A673 (cell line): Measurements from ENCODE around the gene IGFL3. TPM values are rescaled to one million over a fixed set of nuclear protein-coding genes. Genes with fewer than 3 reads are reported as not detected.
"Not testable (repeated sequence)": the region's sequence is repeated elsewhere in the genome, so short reads cannot be mapped to it uniquely, and the experiment has no call there.

ENCODE experiments used
- BruUV-seq: library from RNA; stranded (reverse); fragments of 400-500 nt; replicated peaks from 2 replicates; lab custom pipeline; 2021; lab: Mats Ljungman, UMichigan
- CTCF ChIA-PET: fragments of 300-600 bp; sonication (Branson Sonifier 250); formaldehyde crosslinking; loops from one replicate; lab custom pipeline; 2022; ENCODE audit warnings: antibody characterized with exemption; lab: Charles Lee
- POLR2A ChIA-PET: fragments of 300-600 bp; sonication (Branson Sonifier 250); formaldehyde crosslinking; loops from one replicate; lab custom pipeline; 2022; ENCODE audit warnings: antibody characterized with exemption; ENCODE audit not compliant: low non-redundant PET; lab: Charles Lee
- DNase-seq: peaks from one replicate; pipeline ENCODE4 v3.0.0-alpha.2; 2015; ENCODE audit warnings: low spot score
- H3K27ac ChIP-seq: fragments of 200-600 bp; sonication (generic); 2 replicates; pipeline ENCODE4 v1.5.1; 2016; ENCODE audit warnings: mixed run types, low read depth, mild to moderate bottlenecking, mixed read lengths, antibody characterized with exemption, low read length; ENCODE audit not compliant: poor library complexity, severe bottlenecking
- H3K27me3 ChIP-seq: fragments of 200-600 bp; sonication (generic); replicated peaks from 2 replicates; pipeline ENCODE4 v1.6.1; 2017; ENCODE audit warnings: mixed run types, low read depth, mild to moderate bottlenecking, mixed read lengths, antibody characterized with exemption, low read length; ENCODE audit not compliant: insufficient read depth, poor library complexity
- H3K36me3 ChIP-seq: fragments of 200-600 bp; sonication (generic); 2 replicates; pipeline ENCODE4 v1.6.1; 2016; ENCODE audit warnings: mixed run types, mild to moderate bottlenecking, mixed read lengths, antibody characterized with exemption, low read length; ENCODE audit not compliant: insufficient read depth, poor library complexity, severe bottlenecking
- H3K4me1 ChIP-seq: fragments of 200-600 bp; sonication (generic); 2 replicates; pipeline ENCODE4 v1.6.1; 2017; ENCODE audit warnings: mixed run types, mild to moderate bottlenecking, mixed read lengths, antibody characterized with exemption, low read length; ENCODE audit not compliant: insufficient read depth, poor library complexity, severe bottlenecking
- H3K4me3 ChIP-seq: fragments of 200-600 bp; sonication (generic); 2 replicates; pipeline ENCODE4 v1.5.1; 2016; ENCODE audit warnings: low read depth, mixed run types, mild to moderate bottlenecking, mixed read lengths, low read length; ENCODE audit not compliant: poor library complexity, severe bottlenecking
- H3K9me3 ChIP-seq: fragments of 200-600 bp; sonication (generic); 2 replicates; pipeline ENCODE4 v1.6.1; 2016; ENCODE audit warnings: mixed run types, low read depth, mild to moderate bottlenecking, mixed read lengths, antibody characterized with exemption, low read length; ENCODE audit not compliant: poor library complexity, severe bottlenecking
- EZH2 ChIP-seq: fragments of 200-600 bp; sonication (generic); IDR thresholded peaks from 2 replicates; pipeline ENCODE4 v1.6.1; 2017; ENCODE audit warnings: borderline replicate concordance, low read depth, mild to moderate bottlenecking, mixed read lengths, antibody characterized with exemption, low read length; ENCODE audit not compliant: poor library complexity, severe bottlenecking
- intact Hi-C: fragments of 100-400 bp; cut with micrococcal nuclease; formaldehyde crosslinking; loops from one replicate; pipeline ENCODE4 v1.10.0; 2022; ENCODE audit not compliant: unreplicated experiment
- total RNA-seq: library from RNA; stranded (reverse); gene quantifications from 2 replicates; pipeline ENCODE4 v1.2.3, GENCODE V29; 2021
- TF ChIP-seq, protein P1 (sequence below): fragments of 300-800, 200-600 bp; sonication (generic); conservative IDR thresholded peaks from 2 replicates; pipeline ENCODE4 v1.5.1; 2017; ENCODE audit warnings: low read depth, mild to moderate bottlenecking, antibody characterized with exemption, low read length, moderate library complexity, mixed read lengths

The IGFL3 gene
- total RNA-seq, 1 experiment from 2014 or later = not detected

- H3K27ac ChIP-seq = no peak overlapping the region
- H3K4me1 ChIP-seq = no peaks in the 10 kb centered on the region
- POLR2A ChIA-PET = no interaction called here
- DNase-seq = no peak
- no peak overlapping the region for H3K4me3 ChIP-seq
- TF ChIP-seq EZH2 = no peak
- TF ChIP-seq, protein P1, sequence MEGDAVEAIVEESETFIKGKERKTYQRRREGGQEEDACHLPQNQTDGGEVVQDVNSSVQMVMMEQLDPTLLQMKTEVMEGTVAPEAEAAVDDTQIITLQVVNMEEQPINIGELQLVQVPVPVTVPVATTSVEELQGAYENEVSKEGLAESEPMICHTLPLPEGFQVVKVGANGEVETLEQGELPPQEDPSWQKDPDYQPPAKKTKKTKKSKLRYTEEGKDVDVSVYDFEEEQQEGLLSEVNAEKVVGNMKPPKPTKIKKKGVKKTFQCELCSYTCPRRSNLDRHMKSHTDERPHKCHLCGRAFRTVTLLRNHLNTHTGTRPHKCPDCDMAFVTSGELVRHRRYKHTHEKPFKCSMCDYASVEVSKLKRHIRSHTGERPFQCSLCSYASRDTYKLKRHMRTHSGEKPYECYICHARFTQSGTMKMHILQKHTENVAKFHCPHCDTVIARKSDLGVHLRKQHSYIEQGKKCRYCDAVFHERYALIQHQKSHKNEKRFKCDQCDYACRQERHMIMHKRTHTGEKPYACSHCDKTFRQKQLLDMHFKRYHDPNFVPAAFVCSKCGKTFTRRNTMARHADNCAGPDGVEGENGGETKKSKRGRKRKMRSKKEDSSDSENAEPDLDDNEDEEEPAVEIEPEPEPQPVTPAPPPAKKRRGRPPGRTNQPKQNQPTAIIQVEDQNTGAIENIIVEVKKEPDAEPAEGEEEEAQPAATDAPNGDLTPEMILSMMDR = no peak
- BruUV-seq = no TSS peak
- H3K27me3 ChIP-seq = peaks cover 3% of the 10 kb centered on the region
- H3K36me3 ChIP-seq = no peaks in the 10 kb centered on the region
- intact Hi-C loops = no loop called here
- CTCF ChIA-PET = no interaction called here
- H3K9me3 ChIP-seq = no peaks in the 10 kb centered on the region
These were observed 17.1 kb downstream of the IGFL3 start for GRCh38 chr19:46107371-46107770.

- DNase-seq, BruUV-seq, H3K27ac ChIP-seq, H3K36me3 ChIP-seq, H3K27me3 ChIP-seq, CTCF ChIA-PET, H3K4me1 ChIP-seq, POLR2A ChIA-PET, intact Hi-C loops, H3K9me3 ChIP-seq, H3K4me3 ChIP-seq: not testable (repeated sequence)
These were observed 22.2 kb downstream of the IGFL3 start for GRCh38 chr19:46102333-46102732.

DNA sequence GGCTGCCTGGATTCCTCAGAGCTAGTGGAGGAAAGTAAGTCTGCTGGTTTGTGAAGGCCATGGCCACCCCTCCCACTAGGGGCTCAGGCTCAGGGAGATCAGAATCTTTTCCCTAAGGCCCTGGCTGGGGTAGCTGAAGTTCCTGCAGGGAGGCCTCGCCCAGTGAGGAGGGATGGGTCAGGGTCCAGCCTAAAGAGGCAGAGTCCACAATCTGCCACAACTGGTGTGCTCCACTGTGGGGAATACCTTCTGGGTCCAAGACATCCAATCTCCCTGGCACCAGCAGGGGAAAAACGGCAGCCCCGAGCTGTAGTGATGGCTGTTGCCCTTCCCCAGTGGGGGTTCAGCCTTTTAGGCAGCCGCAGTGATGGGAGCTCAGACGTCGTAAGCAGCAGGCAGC is 23.2 kb downstream of the IGFL3 start:
- Histone ChIP-seq H3K27me3 (no peaks in the 10 kb centered on the region), H3K4me1 (no peaks in the 10 kb centered on the region), H3K4me3 (no peak overlapping the region), H3K27ac (no peak overlapping the region), H3K36me3 (no peaks in the 10 kb centered on the region), H3K9me3 (no peaks in the 10 kb centered on the region)
- TF ChIP-seq EZH2 = no peak
- no peak for DNase-seq
- ChIA-PET POLR2A (no interaction called here), CTCF (interaction anchor here (0.6 kb wide), 1 partner anchor 51 kb away, joined by 3 read pairs; no protein-coding TSS in a partner anchor)
- intact Hi-C loops = no loop called here
- BruUV-seq = no TSS peak

DNA sequence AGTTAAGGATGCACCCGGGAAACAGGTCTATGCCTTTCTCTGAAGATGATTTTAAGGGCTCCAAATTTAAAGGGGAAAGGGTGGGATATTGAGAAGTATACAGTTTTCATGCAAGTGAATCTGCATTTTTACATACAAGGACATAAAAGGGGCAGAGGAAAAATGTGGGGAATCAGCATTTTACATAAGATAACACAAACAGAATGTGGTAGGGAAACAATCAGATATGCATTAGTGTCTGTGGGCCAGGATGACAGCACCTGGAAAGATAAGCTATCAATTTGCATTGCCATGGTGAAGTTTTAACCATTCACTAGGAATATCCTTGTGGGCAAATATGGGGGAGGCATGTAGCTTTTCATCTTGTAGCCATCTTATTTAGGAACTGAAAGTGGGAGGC is 24.1 kb downstream of the IGFL3 start:
- Histone ChIP-seq H3K27me3 (no peaks in the 10 kb centered on the region), H3K27ac (no peak overlapping the region), H3K4me1 (no peaks in the 10 kb centered on the region), H3K9me3 (no peaks in the 10 kb centered on the region), H3K4me3 (no peak overlapping the region), H3K36me3 (no peaks in the 10 kb centered on the region)
- intact Hi-C loops = no loop called here
- no TSS peak for BruUV-seq
- TF ChIP-seq EZH2 = no peak
- TF ChIP-seq, protein P1 = no peak
- ChIA-PET CTCF (interaction anchor here (0.8 kb wide), 1 partner anchor 72 kb away, joined by 3 read pairs; no protein-coding TSS in a partner anchor), POLR2A (no interaction called here)
- no peak for DNase-seq
